ENCODE results near the gene PLA2G4E. TPM values are rescaled to one million over a fixed set of nuclear protein-coding genes. Genes with fewer than 3 reads are reported as not detected.
A peak's percentile ranks its signal among the peaks of the same experiment; 100 is the strongest.

The PLA2G4E gene
- total RNA-seq, 3 donors from 2014 or later, result not detected

- Histone ChIP-seq H3K4me1 (no peaks in the 10 kb centered on the region), H3K27me3 (no peaks in the 10 kb centered on the region), H3K9me3 (no peaks in the 10 kb centered on the region), H3K36me3 (no peaks in the 10 kb centered on the region), H3K27ac (no peak overlapping the region), H3K4me3 (no peak overlapping the region)
- peak in 1 of 2 donors; percentile 6 for DNase-seq (ENCODE audit: low spot score in 2 of 2)
- intact Hi-C loops (cut with DNase I; ENCODE audit: low total_unique reads), result no loop called here
- TF ChIP-seq CTCF (IDR thresholded peaks at IDR 0.05) (no peak), POLR2A (IDR thresholded peaks at IDR 0.05) (no peak), POLR2AphosphoS5 (IDR thresholded peaks at IDR 0.05) (no peak)
Observed at GRCh38 chr15:41982133-41982930, 38.5 kb downstream of the PLA2G4E start.

DNA sequence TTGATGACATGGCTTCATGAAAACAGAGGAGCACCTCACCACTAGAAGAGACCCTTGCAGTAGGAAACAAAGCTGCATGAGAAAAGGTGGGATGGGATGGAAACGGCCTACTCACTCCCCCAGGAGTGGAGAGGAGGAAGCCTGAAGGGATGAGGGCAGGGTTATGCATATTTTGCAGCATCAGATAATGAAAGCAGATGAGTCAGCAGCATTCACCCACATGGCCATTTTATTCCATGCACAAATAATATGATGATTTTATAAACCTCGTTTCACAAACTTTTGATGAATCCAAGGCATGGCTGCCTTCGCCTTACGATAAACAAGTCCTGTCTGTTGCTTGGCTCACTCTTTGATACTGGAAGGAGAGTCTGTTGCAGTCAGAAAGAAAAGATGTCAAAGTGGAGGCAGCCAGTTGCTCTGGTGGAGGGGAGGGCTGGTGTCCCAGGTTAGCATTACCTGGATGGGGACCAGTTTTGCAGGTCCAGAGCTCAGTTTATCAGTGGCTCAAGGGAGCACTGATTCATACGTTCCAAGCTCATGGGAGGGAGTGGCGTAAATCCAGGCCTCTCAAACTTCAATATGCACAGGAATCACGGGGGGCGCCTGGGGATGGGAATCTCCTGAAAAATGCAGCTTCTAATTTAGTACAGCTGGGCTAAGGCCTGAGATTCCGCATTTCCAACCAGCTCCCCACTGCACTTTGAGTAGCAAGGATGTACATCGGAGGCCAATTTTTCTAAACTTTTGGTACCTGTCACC lies 39.3 kb downstream of the PLA2G4E start:
- peak in 1 of 2 donors; percentile 10 for DNase-seq (ENCODE audit: low spot score in 2 of 2)
- TF ChIP-seq POLR2A (IDR thresholded peaks at IDR 0.05) (no peak), POLR2AphosphoS5 (IDR thresholded peaks at IDR 0.05) (no peak), CTCF (IDR thresholded peaks at IDR 0.05) (no peak)
- H3K27ac ChIP-seq, result no peak overlapping the region
- no peak overlapping the region for H3K4me3 ChIP-seq
- no peaks in the 10 kb centered on the region for H3K27me3 ChIP-seq
- no peaks in the 10 kb centered on the region for H3K4me1 ChIP-seq
- intact Hi-C loops (cut with DNase I; ENCODE audit: low total_unique reads), result no loop called here
- H3K36me3 ChIP-seq, result no peaks in the 10 kb centered on the region
- no peaks in the 10 kb centered on the region for H3K9me3 ChIP-seq

DNA sequence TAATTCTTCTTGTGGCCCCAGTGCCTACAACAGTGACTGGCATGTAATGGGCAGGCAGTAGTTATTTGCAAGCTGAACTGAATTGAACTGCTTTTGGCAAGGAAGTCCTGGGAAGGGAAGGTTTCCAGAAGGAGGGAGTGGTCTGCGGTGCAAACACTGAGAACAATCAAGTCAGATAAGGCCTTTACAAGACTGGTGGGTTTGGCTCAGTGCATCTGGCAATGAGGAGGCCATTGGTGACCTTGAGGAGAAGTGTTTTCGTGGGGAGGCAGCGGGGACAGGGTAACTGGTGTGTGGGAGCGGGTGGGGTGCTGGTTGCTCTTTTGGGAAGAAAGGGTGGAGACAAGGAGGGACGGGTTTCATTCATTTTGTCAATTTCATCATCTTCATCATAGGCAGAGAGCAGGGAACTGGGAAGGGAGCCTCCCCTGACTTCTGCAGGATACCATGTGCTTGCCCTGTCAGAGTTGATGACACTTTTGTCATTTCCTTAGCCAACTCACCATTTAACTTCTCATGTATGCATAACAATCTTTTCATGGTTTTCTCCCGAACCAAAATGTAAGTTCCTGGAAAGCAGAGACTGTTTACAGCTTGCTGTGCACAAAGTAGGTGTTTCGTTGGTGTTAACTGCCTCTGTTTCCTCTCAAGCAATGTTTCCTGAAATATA lies 40.1 kb downstream of the PLA2G4E start:
- peak in 1 of 2 donors; percentile 15 for DNase-seq (ENCODE audit: low spot score in 2 of 2)
- TF ChIP-seq POLR2A (IDR thresholded peaks at IDR 0.05) (no peak), CTCF (IDR thresholded peaks at IDR 0.05) (no peak), POLR2AphosphoS5 (IDR thresholded peaks at IDR 0.05) (no peak)
- Histone ChIP-seq H3K27ac (no peak overlapping the region), H3K27me3 (no peaks in the 10 kb centered on the region), H3K9me3 (no peaks in the 10 kb centered on the region), H3K4me1 (no peaks in the 10 kb centered on the region), H3K36me3 (no peaks in the 10 kb centered on the region), H3K4me3 (no peak overlapping the region)
- intact Hi-C loops (cut with DNase I; ENCODE audit: low total_unique reads), result no loop called here

GRCh38 chr15:41979493-41980266 lies 41.2 kb downstream of the PLA2G4E start:
- intact Hi-C loops (cut with DNase I; ENCODE audit: low total_unique reads), result no loop called here
- H3K27ac ChIP-seq, result no peak overlapping the region
- H3K4me1 ChIP-seq, result no peaks in the 10 kb centered on the region
- no peaks in the 10 kb centered on the region for H3K27me3 ChIP-seq
- H3K9me3 ChIP-seq, result no peaks in the 10 kb centered on the region
- peak in 1 of 2 donors; percentile 24 for DNase-seq (ENCODE audit: low spot score in 2 of 2)
- TF ChIP-seq POLR2AphosphoS5 (IDR thresholded peaks at IDR 0.05), result no peak
- TF ChIP-seq POLR2A (IDR thresholded peaks at IDR 0.05), result no peak
- TF ChIP-seq CTCF (IDR thresholded peaks at IDR 0.05), result no peak
- H3K4me3 ChIP-seq, result no peak overlapping the region
- no peaks in the 10 kb centered on the region for H3K36me3 ChIP-seq

Data from breast epithelium (tissue), 4 donors.